SU-DHL-6 (cell line): ENCODE measurements around the gene PKD1L1.

Source experiments
- EZH2phosphoT487 ChIP-seq: fragments of 200-600 bp; sonication (generic), shearing (Covaris generic); conservative IDR thresholded peaks from 2 replicates; pipeline ENCODE4 v1.6.1; 2018; ENCODE audit warnings: mild to moderate bottlenecking, antibody characterized with exemption, low read length, moderate library complexity, mixed read lengths
- TF ChIP-seq, protein P1 (sequence below): fragments of 200-600 bp; sonication (generic); IDR thresholded peaks from one replicate; pipeline ENCODE4 v1.5.1; 2017; ENCODE audit warnings: antibody characterized with exemption, mild to moderate bottlenecking, low read length, moderate library complexity; ENCODE audit not compliant: insufficient read depth, poor library complexity, severe bottlenecking

DNA sequence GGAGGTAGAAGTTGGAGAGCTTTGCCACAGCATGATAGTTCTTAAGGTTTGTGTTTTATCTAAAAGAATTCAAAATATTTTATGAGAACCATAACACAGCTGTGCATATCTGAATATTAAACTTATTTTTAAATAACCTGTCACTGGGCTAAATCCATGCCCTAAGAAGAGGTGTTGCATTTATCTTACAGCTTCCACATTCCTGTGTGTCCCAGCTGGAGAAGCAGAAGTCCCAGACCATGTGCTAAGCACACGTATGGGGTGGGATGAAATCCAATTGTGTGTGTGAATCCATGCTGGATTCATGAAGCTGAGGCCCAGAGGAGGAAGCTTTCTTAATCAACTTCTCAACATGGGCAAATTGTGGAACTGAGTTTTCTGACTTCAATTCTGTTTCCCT lies 121.5 kb downstream of the PKD1L1 start:
- TF ChIP-seq, protein P1, sequence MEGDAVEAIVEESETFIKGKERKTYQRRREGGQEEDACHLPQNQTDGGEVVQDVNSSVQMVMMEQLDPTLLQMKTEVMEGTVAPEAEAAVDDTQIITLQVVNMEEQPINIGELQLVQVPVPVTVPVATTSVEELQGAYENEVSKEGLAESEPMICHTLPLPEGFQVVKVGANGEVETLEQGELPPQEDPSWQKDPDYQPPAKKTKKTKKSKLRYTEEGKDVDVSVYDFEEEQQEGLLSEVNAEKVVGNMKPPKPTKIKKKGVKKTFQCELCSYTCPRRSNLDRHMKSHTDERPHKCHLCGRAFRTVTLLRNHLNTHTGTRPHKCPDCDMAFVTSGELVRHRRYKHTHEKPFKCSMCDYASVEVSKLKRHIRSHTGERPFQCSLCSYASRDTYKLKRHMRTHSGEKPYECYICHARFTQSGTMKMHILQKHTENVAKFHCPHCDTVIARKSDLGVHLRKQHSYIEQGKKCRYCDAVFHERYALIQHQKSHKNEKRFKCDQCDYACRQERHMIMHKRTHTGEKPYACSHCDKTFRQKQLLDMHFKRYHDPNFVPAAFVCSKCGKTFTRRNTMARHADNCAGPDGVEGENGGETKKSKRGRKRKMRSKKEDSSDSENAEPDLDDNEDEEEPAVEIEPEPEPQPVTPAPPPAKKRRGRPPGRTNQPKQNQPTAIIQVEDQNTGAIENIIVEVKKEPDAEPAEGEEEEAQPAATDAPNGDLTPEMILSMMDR = no peak
- TF ChIP-seq EZH2phosphoT487 = no peak
